ENCODE data around the gene DPH6. TPM values are rescaled to one million over a fixed set of nuclear protein-coding genes. Genes with fewer than 3 reads are reported as not detected.

Gene DPH6
- total RNA-seq, 4 donors from 2014 or later, result 7.7 to 12.9 (median 8.5) TPM

DNA sequence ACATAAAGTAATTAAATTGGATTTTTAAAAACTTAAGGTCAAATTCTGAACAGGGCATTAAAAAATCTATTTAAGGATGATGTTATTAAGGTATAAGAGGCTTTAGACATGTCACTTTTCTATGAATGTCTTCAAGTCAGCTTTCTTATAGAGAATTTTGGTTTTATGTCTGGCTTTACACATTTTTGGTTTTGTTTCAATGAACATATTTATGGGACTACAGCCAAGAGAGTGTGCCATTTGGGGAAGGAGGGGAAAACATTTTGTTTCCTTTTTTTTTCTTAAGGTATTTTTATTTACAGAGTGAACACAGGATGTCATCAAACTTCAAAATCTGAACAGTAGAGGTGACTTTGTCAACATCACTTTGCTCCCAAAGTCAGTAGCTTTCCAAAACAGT, 222.8 kb downstream of the DPH6 start:
- no peak for TF ChIP-seq POLR2AphosphoS5 (IDR thresholded peaks at IDR 0.05)
- TF ChIP-seq EP300 (IDR thresholded peaks at IDR 0.05), result no peak
- no peak for TF ChIP-seq POLR2A (IDR thresholded peaks at IDR 0.05; ENCODE audit: low read depth)
- TF ChIP-seq CTCF (IDR thresholded peaks at IDR 0.05), result no peak
- intact Hi-C loops (cut with DNase I), result no loop called here
- no peaks in the 10 kb centered on the region for H3K27me3 ChIP-seq
- no peak overlapping the region for H3K27ac ChIP-seq (replicated peaks in 1 of 4)
- H3K9me3 ChIP-seq, result no peaks in the 10 kb centered on the region
- DNase-seq (ENCODE audit: extremely low spot score), result no peak
- H3K4me1 ChIP-seq, result no peaks in the 10 kb centered on the region
- H3K4me3 ChIP-seq, result no peak overlapping the region
- H3K36me3 ChIP-seq, result no peaks in the 10 kb centered on the region

DNA sequence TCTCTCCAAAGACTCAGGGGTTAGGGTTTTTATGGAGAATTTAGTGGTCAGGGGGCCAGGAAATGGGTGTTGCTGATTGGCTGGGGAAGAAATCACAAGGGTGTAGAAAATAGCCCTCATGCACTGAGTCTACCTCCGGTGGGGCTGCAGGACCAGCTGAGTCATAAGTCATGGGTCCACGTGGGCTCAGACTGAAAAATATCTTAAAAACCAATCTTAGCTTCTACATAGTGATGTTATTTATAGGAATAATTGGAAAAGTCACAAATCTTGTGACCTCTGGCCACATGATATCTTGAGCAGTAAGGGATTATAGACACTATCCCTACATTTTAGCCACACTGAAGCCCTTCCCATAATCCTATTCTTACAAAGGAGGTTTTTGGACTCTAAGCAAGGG, 224.0 kb downstream of the DPH6 start:
- WGBS, result 86% methylated on average over 2 of the region's 2 CpGs
- Histone ChIP-seq H3K27ac (replicated peaks in 1 of 4) (no peak overlapping the region), H3K9me3 (no peaks in the 10 kb centered on the region), H3K27me3 (no peaks in the 10 kb centered on the region), H3K36me3 (no peaks in the 10 kb centered on the region), H3K4me1 (no peaks in the 10 kb centered on the region), H3K4me3 (no peak overlapping the region)
- intact Hi-C loops (cut with DNase I), result no loop called here
- TF ChIP-seq POLR2A (IDR thresholded peaks at IDR 0.05; ENCODE audit: low read depth), result no peak
- no peak for TF ChIP-seq EP300 (IDR thresholded peaks at IDR 0.05)
- TF ChIP-seq CTCF (IDR thresholded peaks at IDR 0.05), result no peak
- no peak for TF ChIP-seq POLR2AphosphoS5 (IDR thresholded peaks at IDR 0.05)
- DNase-seq (ENCODE audit: extremely low spot score), result no peak

GRCh38 chr15:35320911-35321310, 225.1 kb downstream of the DPH6 start:
- H3K27ac ChIP-seq (replicated peaks in 1 of 4), result no peak overlapping the region
- DNase-seq (ENCODE audit: extremely low spot score), result no peak
- TF ChIP-seq POLR2AphosphoS5 (IDR thresholded peaks at IDR 0.05) (no peak), EP300 (IDR thresholded peaks at IDR 0.05) (no peak), CTCF (IDR thresholded peaks at IDR 0.05) (no peak), POLR2A (IDR thresholded peaks at IDR 0.05; ENCODE audit: low read depth) (no peak)
- no peaks in the 10 kb centered on the region for H3K27me3 ChIP-seq
- no peak overlapping the region for H3K4me3 ChIP-seq
- no peaks in the 10 kb centered on the region for H3K9me3 ChIP-seq
- no peaks in the 10 kb centered on the region for H3K4me1 ChIP-seq
- no peaks in the 10 kb centered on the region for H3K36me3 ChIP-seq
- intact Hi-C loops (cut with DNase I), result no loop called here

Small RNA genes lying within 50 kb of the gene (small RNA-seq; reads per million reads assigned to genes)
- gene AC019288.1, result 0 reads per million in 3 donors
- 0 reads per million in 3 donors for gene MIR3942

All from esophagus muscularis mucosa (tissue), 4 donors.